GM13976 (cell line): ENCODE results near the gene HLA-DQA1.
"Not testable (repeated sequence)": the region's sequence is repeated elsewhere in the genome, so short reads cannot be mapped to it uniquely, and the experiment has no call there.

Experiments
- DNase-seq: peaks from one replicate; pipeline ENCODE4 v3.0.0; 2012; ENCODE audit warnings: low spot score
- in situ Hi-C: fragments of 300-500 bp; cut with MboI; formaldehyde crosslinking; loops from one replicate; pipeline ENCODE4 v1.12.0; 2022; ENCODE audit warnings: low sequenced_read_pairs, mixed read lengths, inconsistent platforms; ENCODE audit not compliant: unreplicated experiment
- TF ChIP-seq, protein P1 (sequence below): IDR thresholded peaks from 2 replicates; pipeline ENCODE4 v1.5.1; 2012; ENCODE audit warnings: borderline replicate concordance, mild to moderate bottlenecking; ENCODE audit not compliant: insufficient read depth; ENCODE audit errors: extremely low read depth, missing control alignments, control extremely low read depth

Gene HLA-DQA1

DNA sequence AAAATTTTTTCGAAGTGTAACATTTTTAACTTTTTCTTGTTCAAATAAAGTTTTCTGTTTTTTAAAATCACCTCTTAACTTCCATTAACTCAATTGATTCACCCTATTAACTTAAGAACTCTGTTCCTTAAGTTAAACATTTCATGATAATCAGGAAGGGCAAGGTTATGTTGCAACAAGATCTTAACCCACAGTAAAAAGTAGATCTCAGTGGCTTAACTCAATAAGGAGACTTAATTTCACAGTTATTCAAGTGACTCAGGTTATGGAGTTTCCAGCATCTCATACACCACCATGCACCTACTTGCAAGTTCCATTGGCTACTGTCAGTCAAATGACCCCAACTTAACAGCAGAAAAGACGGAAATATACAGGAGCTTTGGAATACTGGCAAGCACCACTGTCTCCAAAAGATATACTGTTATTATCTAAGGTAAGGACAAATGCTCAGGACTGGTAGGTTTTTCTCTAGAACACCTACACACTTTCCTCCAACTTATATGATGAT is 18.1 kb downstream of the HLA-DQA1 start:
- DNase-seq: no peak
- in situ Hi-C loops: no loop called here
- TF ChIP-seq, protein P1, sequence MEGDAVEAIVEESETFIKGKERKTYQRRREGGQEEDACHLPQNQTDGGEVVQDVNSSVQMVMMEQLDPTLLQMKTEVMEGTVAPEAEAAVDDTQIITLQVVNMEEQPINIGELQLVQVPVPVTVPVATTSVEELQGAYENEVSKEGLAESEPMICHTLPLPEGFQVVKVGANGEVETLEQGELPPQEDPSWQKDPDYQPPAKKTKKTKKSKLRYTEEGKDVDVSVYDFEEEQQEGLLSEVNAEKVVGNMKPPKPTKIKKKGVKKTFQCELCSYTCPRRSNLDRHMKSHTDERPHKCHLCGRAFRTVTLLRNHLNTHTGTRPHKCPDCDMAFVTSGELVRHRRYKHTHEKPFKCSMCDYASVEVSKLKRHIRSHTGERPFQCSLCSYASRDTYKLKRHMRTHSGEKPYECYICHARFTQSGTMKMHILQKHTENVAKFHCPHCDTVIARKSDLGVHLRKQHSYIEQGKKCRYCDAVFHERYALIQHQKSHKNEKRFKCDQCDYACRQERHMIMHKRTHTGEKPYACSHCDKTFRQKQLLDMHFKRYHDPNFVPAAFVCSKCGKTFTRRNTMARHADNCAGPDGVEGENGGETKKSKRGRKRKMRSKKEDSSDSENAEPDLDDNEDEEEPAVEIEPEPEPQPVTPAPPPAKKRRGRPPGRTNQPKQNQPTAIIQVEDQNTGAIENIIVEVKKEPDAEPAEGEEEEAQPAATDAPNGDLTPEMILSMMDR: no peak

DNA sequence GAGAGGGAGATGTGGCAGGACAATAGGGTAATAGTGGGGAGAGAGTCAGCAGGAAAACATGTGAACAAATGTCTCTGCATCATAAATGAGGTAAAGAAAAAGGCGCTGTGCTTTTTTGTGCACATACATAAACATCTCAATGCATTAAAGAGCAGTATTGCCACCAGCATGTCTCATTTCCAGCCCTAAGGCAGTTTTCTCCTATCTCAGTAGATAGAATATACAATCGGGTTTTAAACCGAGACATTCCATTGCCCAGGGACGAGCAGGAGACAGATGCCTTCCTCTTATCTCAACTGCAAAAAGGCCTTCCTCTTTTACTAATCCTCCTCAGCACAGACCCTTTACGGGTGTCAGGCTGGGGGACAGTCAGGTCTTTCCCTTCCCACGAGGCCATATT is 20.1 kb downstream of the HLA-DQA1 start:
- in situ Hi-C loops, DNase-seq: not testable (repeated sequence)

DNA sequence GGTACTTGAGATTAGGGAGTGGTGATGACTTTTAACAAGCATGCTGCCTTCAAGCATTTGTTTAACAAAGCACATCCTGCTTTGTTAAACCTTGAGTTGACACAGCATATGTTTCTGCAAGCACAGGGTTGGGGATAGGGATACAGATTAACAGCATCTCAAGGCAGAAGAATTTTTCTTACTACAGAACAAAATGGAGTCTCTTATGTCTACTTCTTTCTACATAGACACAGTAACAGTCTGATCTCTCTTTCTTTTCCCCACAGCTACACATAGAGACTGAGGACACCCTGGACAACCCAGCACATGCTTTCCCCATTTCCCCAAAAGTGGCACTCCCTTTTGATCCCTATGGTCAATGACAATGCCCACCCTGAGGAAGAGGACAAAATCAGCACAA is 20.6 kb downstream of the HLA-DQA1 start:
- in situ Hi-C loops, DNase-seq: not testable (repeated sequence)

DNA sequence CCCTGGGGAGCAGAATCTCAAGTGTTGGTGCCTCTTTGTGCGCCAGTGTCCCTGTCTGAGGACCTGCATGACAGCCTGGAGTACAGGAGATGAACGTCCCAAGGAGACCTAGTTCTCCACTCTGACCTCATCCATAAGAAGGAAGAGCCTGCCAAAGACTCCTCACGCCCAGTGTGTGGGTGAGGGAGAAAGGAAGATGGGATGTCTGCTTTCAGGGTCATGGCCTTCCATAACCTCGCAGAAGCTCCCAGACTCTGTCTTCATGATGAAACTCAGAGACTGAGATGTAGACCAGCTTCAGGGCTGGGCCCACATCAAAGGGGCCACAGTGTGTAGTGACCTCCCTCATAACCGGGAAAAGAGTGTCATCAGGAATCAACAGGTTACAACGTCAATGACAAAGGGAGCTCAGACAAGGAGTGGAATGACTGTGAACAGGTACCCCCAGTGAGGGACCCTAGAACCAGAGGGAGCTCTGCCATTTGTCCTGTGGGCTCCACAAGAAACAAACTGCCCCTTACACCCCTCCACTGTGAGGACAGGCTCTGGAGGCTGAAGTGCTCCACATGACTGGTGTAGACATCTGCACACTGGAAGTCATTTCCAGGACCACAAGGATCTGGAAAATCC is 21.2 kb downstream of the HLA-DQA1 start:
- TF ChIP-seq, protein P1: no peak
- in situ Hi-C loops: no loop called here
- DNase-seq: no peak

DNA sequence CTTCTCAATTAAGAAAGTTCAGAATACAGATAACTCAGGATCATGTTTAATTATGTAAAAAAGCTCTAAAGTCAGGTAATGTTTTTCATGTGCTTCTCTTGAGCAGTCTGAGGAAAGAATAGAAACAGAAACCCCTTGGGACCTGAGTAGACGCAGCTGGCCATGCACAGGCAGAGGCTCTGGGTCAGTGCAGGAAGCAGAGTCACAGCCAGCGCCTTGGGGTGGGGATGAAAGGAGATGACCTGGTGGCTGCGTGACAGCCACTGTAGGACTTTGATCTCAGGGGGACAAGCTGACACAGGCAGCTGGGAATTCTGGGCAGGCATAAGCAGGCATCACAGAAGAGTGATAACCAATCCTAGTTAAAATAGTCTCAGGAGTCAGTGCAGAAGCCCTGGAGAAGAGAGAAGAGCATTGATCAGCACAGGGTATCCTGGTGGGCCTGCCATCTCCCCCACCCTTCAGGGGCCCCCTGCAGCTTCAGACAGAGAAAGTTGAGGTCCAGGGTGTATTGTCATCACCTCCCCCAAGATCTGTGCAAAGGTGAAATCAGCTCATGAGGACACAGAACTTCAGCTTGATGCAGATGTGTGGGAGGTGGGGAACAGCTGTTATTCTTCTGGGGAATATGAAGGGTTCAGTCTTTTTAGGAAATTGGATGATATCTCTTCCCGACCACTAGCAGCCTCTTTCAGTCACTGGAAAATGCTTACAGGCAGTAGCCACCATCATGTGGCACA is 22.8 kb downstream of the HLA-DQA1 start:
- TF ChIP-seq, protein P1: no peak
- DNase-seq: no peak
- in situ Hi-C loops: loop anchor here (5.0 kb wide), 1 partner anchor 97 kb away; no protein-coding TSS in a partner anchor

DNA sequence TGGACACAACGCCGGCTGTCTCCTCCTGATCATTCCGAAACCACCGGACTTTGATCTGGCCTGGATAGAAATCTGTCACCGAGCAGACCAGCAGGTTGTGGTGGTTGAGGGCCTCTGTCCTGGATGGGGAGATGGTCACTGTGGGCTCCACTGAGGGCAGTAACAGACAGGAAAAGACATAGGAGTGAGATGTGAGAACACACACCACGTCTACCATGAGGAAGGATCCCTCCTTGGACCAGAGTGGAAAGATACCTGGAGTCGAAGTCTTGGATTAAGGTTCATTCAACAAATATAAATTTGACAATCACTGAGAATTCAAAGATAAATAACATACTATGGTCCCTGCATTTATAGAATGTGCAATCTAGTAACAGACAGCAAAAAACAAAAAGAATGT is 24.9 kb downstream of the HLA-DQA1 start:
- no peak for DNase-seq
- TF ChIP-seq, protein P1: no peak
- in situ Hi-C loops: loop anchor here (5.0 kb wide), 1 partner anchor 95 kb away; no protein-coding TSS in a partner anchor

DNA sequence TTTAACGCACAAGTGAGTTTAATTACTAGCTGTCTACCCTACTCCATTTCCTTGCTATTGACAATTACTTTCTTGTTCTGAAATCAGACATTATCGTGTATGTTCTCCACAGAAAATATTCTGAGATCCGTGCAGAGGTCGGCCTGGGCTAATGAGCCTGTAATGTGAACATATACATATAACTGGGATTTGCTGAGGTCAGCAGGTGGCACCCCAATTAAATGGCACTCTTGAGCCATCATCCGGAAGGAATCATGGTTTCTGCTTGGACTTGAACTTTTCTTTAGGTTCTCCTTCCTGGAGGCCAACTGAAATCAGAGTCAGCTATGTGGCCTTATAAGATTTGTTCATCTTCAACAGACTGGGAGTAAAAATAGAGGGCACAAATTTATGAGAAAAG is 25.6 kb downstream of the HLA-DQA1 start:
- TF ChIP-seq, protein P1: no peak
- in situ Hi-C loops: loop anchor here (5.0 kb wide), 1 partner anchor 94 kb away; no protein-coding TSS in a partner anchor
- no peak for DNase-seq

DNA sequence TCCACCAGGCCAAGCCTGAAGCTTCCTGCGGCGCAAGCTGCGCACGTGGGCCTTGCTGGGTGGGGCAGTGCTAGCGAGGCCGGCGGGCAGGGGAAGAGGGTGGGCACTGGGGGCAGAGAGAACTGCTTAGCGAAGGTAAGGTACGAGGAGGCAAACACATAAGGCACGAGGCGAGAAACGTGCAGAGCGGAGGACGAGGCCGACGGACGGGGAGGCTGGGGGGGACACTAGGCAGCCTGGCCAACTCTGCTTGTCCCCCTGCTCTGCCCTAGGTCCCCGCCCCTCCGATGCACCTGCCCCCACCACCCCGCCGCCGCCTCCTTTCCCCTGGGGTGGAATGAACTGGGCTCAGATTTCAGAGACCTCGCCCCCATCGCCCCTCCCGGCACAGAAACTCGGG is 27.1 kb downstream of the HLA-DQA1 start:
- in situ Hi-C loops: loop anchor here (5.0 kb wide), 1 partner anchor 93 kb away; no protein-coding TSS in a partner anchor
- no peak for DNase-seq
- TF ChIP-seq, protein P1: no peak
